Effector CD4-positive, alpha-beta T cell (primary cell): ENCODE results near the gene EPB41L2.

Experiments
- DNase-seq: peaks from one replicate; pipeline ENCODE4 v3.0.0-alpha.2; 2020

The EPB41L2 gene

GRCh38 chr6:130900913-130901312 is 162.1 kb downstream of the EPB41L2 start:
- no peak for DNase-seq

- no peak for DNase-seq
Observed at GRCh38 chr6:130896249-130896648, 166.8 kb downstream of the EPB41L2 start.

GRCh38 chr6:130895516-130895915 is 167.5 kb downstream of the EPB41L2 start:
- no peak for DNase-seq

GRCh38 chr6:130893766-130894165 is 169.3 kb downstream of the EPB41L2 start:
- no peak for DNase-seq

GRCh38 chr6:130893277-130893676 is 169.8 kb downstream of the EPB41L2 start:
- no peak for DNase-seq

GRCh38 chr6:130890521-130890971 is 172.5 kb downstream of the EPB41L2 start:
- DNase-seq = no peak

GRCh38 chr6:130889423-130889822 is 173.6 kb downstream of the EPB41L2 start:
- DNase-seq = no peak

GRCh38 chr6:130888246-130888645 is 174.8 kb downstream of the EPB41L2 start:
- DNase-seq = no peak

GRCh38 chr6:130886966-130887365 is 176.1 kb downstream of the EPB41L2 start:
- no peak for DNase-seq

- DNase-seq = peak; percentile 72
Observed at GRCh38 chr6:130885392-130886192, 177.5 kb downstream of the EPB41L2 start.

GRCh38 chr6:130882370-130882769 is 180.7 kb downstream of the EPB41L2 start:
- DNase-seq = no peak

- DNase-seq = no peak
Observed at GRCh38 chr6:130879826-130880225, 183.2 kb downstream of the EPB41L2 start.

GRCh38 chr6:130873746-130874145 is 189.3 kb downstream of the EPB41L2 start:
- DNase-seq = no peak

- DNase-seq = peak; percentile 71
Observed at GRCh38 chr6:130872250-130873095, 190.6 kb downstream of the EPB41L2 start.

GRCh38 chr6:130870179-130870880 is 192.7 kb downstream of the EPB41L2 start:
- no peak for DNase-seq

GRCh38 chr6:130869681-130870080 is 193.4 kb downstream of the EPB41L2 start:
- no peak for DNase-seq

- DNase-seq = no peak
Observed at GRCh38 chr6:130865793-130866192, 197.3 kb downstream of the EPB41L2 start.

GRCh38 chr6:130864344-130864743 is 198.7 kb downstream of the EPB41L2 start:
- no peak for DNase-seq

GRCh38 chr6:130863415-130864230 is 199.4 kb downstream of the EPB41L2 start:
- no peak for DNase-seq

- no peak for DNase-seq
Observed at GRCh38 chr6:130862370-130862769, 200.7 kb downstream of the EPB41L2 start.

- DNase-seq = no peak
Observed at GRCh38 chr6:130859161-130859867, 203.7 kb downstream of the EPB41L2 start.
